GM10266 (cell line): ENCODE data around the gene PTP4A2.

Experiments
- DNase-seq: peaks from one replicate; pipeline ENCODE4 v3.0.0; 2012; ENCODE audit errors: extremely low spot score
- CTCF ChIP-seq: IDR thresholded peaks from 2 replicates; pipeline ENCODE4 v1.5.1; 2012; ENCODE audit warnings: mild to moderate bottlenecking, low read depth; ENCODE audit not compliant: control insufficient read depth, insufficient read depth; ENCODE audit errors: missing control alignments

Gene PTP4A2

GRCh38 chr1:31936981-31937299 is 1.2 kb downstream of the PTP4A2 start:
- TF ChIP-seq CTCF: no peak

DNA sequence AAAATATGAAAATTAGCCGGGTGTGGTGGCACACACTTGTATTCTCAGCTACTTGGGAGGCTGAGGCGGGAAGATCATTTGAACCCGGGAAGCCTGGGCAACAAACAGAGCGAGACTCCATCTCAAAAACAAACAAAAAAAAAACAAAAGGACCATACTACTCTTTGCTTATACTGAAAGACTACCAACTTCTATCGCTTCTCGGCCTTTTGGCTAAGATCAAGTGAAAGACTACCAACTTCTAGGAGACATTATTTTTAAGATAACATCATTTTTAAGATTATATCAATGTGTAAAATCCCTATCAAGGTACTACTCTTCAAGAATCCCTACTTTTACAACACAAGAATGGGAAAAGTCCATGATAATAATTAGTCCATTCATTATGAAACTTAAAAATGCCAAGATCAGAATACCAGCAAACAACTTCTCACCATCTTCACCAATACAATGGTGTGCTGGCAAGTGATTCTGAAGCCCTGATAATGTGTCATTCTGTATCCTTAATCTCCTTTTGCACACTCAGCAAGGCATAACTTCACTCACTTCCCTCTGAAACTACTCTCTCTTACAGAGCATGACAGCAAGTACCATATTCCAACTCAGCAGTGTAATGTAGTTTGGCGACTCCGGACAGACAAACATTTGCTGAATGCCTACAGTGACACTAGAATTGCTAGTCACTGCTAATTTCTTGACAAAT is 1.7 kb downstream of the PTP4A2 start:
- DNase-seq: peak; percentile 24
- TF ChIP-seq CTCF: no peak

More at GRCh38 chr1:31936981-31937299, 1.2 kb downstream of the PTP4A2 start:
- no peak for DNase-seq

DNA sequence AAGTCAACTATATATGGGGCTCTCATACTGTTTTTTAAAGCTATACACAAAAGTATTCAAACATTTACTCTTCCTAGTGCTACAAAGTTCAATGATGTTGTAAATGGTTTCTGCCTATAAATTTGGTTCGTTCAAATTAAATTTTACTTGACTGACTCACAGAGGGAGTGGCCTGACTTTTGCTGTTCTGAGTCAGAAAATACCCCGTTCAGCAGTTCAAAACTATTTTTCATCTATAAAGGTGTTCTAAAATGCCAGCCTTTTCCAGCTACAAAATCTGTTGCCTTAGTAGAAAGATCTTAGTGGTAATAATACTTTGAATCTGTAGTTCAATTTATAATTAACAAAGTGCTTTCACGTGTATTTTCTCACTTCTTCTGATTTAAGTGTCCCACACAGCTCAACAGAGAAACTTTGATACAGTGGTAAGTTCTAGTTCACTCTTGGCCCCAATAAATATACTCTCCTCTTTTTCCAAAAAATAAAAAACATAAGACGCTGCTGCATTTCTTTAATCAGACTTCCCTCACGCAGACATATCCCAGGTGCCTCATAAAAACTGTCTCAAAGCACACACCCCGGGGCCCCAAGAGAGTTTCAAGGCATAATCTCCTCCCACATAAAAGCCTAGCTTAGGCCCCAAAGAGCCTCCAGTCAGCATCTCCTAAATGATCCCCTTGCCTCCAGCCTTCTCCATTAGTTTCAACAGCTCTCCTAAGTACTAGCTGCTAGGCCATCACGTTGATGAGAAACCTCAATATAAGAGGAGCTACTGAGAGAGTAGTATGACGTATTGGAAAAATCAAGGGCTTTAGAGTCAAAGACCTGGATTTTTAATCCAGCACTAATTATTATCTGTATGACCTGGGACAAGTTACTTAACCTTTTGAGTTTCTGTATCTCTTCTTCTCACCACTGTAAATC is 3.2 kb downstream of the PTP4A2 start:
- peak; percentile 20 for DNase-seq
- no peak for TF ChIP-seq CTCF

DNA sequence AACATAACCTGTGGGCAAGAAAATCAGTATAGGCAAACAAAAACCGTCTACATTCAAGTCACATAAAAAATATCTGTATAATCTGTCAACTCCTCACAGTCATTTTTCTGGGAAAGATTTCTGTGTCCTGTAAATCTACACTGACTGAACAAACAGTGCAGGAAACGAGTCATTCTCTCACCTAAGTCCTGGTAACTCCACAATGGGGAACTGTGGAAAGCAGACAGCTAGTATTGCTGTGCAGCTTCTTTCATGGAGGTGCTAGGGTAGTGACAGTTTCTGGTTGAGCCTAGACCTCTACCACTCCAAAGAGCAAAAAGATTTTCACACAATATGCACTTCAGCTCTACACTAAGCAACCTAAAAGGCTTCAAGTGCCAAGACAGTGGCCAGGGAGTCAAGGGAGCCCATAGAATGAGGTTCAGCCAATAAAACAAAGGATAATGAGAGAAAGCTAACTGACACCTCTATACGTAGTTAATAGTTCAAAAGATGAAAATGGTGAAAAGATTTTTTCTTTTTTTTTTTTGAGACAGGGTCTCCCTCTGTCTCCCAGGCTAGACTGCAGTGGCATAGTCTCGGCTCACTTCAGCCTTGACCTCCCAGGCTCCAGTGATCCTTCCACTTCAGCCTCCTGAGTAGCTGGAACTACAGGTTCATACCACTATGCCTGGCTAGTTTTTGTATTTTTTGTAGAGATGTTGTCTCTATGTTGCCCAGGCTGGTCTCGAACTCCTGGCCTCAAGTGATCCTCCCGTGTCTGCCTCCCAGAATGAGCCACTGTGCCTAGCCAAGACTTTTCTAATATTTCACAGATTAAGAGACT is 5.5 kb downstream of the PTP4A2 start:
- TF ChIP-seq CTCF: no peak

DNA sequence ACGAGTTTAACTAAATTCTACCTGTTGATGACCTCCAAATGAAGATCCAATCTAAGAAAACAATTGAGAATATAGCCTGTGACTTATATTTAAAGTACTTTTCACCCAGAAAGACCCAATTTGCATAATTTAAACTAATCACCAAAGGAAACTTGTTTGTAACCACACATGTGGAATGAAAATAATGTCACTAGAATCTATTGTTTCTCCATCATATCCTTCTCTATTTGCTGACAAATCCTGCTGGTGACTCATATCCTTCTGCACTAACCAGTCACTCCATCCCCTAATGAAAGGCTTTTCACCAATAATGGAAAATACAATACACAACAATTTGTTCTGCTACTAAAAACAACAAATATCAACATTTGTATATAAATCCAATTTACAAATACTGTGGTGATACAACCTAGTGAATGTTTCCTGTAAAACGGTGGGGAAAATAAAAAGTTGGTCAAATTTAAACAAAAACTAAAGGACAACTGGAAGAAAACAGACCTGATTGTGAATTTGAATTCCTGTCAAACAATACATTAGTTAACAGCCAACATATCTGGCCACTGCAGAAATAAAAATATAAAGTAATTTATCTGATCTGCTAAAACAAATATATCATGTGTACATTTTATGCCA is 6.5 kb downstream of the PTP4A2 start:
- TF ChIP-seq CTCF: no peak
- no peak for DNase-seq

More for the DNA sequence above, 5.5 kb downstream of the PTP4A2 start:
- DNase-seq: no peak

GRCh38 chr1:31930836-31931592 is 7.2 kb downstream of the PTP4A2 start:
- no peak for DNase-seq
- no peak for TF ChIP-seq CTCF
